ENCODE measurements around the gene CHRDL2.

- no peak for TF ChIP-seq SALL2 (tag by site-specific recombination; IDR thresholded peaks at IDR 0.05; ENCODE audit: borderline replicate concordance)
- no peak for TF ChIP-seq CTCF (tag by site-specific recombination; IDR thresholded peaks at IDR 0.05)
- TF ChIP-seq ZNF639 (tag by site-specific recombination; IDR thresholded peaks at IDR 0.05): no peak
- TF ChIP-seq ZNF777 (tag by site-specific recombination; IDR thresholded peaks at IDR 0.05; ENCODE audit: borderline replicate concordance): no peak
- TF ChIP-seq PBX3 (CRISPR knock-in tag; IDR thresholded peaks at IDR 0.05): no peak
- TF ChIP-seq ZNF335 (tag by site-specific recombination; conservative IDR thresholded peaks at IDR 0.05): no peak
- TF ChIP-seq ZBTB7A (tag by site-specific recombination; IDR thresholded peaks at IDR 0.05; ENCODE audit: low read depth): no peak
- no peak for TF ChIP-seq ATF2 (tag by site-specific recombination; IDR thresholded peaks at IDR 0.05; ENCODE audit: low read depth)
- TF ChIP-seq ZFP41 (tag by site-specific recombination; IDR thresholded peaks at IDR 0.05; ENCODE audit: borderline replicate concordance): no peak
- TF ChIP-seq MYNN (tag by site-specific recombination; IDR thresholded peaks at IDR 0.05; ENCODE audit: borderline replicate concordance): no peak
- no peak for TF ChIP-seq ZNF501 (tag by site-specific recombination; IDR thresholded peaks at IDR 0.05)
- TF ChIP-seq ZNF266 (tag by site-specific recombination; IDR thresholded peaks at IDR 0.05; ENCODE audit: low read depth): no peak
- TF ChIP-seq ZBTB21 (tag by site-specific recombination; IDR thresholded peaks at IDR 0.05): no peak
- TF ChIP-seq SP2 (tag by site-specific recombination; IDR thresholded peaks at IDR 0.05): no peak
These were observed 50.3 kb downstream of the CHRDL2 start for GRCh38 chr11:74680703-74681531.
